IMR-90 (cell line): ENCODE data around the gene HERPUD1. TPM values are rescaled to one million over a fixed set of nuclear protein-coding genes. Genes with fewer than 3 reads are reported as not detected.

Experiments
- ATAC-seq: fragments of 200-7000 bp; cut with Tn5 transposase; 2 replicates; pipeline ENCODE4 v1.9.1; 2020; ENCODE audit warnings: low read depth, mild to moderate bottlenecking, moderate library complexity
- BruUV-seq: library from RNA; stranded (reverse); fragments of 400-500 nt; replicated peaks from 2 replicates; lab custom pipeline; 2021; lab: Mats Ljungman, UMichigan
- CTCF ChIA-PET: fragments of 300-600 bp; formaldehyde crosslinking; extraction: SDS; loops from one replicate; lab custom pipeline; 2021; ENCODE audit warnings: antibody characterized with exemption; lab: Yijun Ruan, JAX
- POLR2A ChIA-PET: fragments of 300-600 bp; sonication (Branson Sonifier 250); formaldehyde crosslinking; loops from one replicate; lab custom pipeline; 2022; ENCODE audit warnings: antibody characterized with exemption; ENCODE audit not compliant: unreplicated experiment; lab: Charles Lee
- DNase-seq: peaks from one replicate; pipeline ENCODE4 v3.0.0; 2013
- H2AFZ ChIP-seq: replicated peaks from 2 replicates; pipeline ENCODE3; 2013; ENCODE audit warnings: low read length, mild to moderate bottlenecking; ENCODE audit not compliant: poor library complexity
- H2AK5ac ChIP-seq: 2 replicates; pipeline ENCODE4 v1.6.1; 2013; ENCODE audit warnings: low read depth, low read length, inconsistent platforms
- H2AK9ac ChIP-seq: replicated peaks from 2 replicates; pipeline ENCODE3; 2013; ENCODE audit warnings: mild to moderate bottlenecking, low read depth, low read length, moderate library complexity; ENCODE audit not compliant: poor library complexity
- H2BK120ac ChIP-seq: 2 replicates; pipeline ENCODE4 v1.6.1; 2013; ENCODE audit warnings: low read depth, low read length, inconsistent platforms
- H2BK15ac ChIP-seq: 3 replicates; pipeline ENCODE4 v1.6.1; 2013; ENCODE audit warnings: low read depth, low read length, inconsistent platforms
- H2BK20ac ChIP-seq: 2 replicates; pipeline ENCODE4 v1.6.1; 2013; ENCODE audit warnings: low read depth, mild to moderate bottlenecking, inconsistent platforms, low read length, moderate library complexity
- H2BK5ac ChIP-seq: 2 replicates; pipeline ENCODE4 v1.6.1; 2013; ENCODE audit warnings: mild to moderate bottlenecking, low read depth, low read length, inconsistent platforms; ENCODE audit not compliant: poor library complexity, severe bottlenecking
- H3K14ac ChIP-seq: replicated peaks from 2 replicates; pipeline ENCODE4 v1.6.1; 2013; ENCODE audit warnings: low read depth, low read length, inconsistent platforms
- H3K18ac ChIP-seq: 2 replicates; pipeline ENCODE4 v1.6.1; 2013; ENCODE audit warnings: low read depth, low read length, control low read depth
- H3K23ac ChIP-seq: 2 replicates; pipeline ENCODE4 v1.6.1; 2013; ENCODE audit warnings: low read depth, low read length, inconsistent platforms
- H3K27ac ChIP-seq: 2 replicates; pipeline ENCODE4 v1.5.1; 2013; ENCODE audit warnings: mild to moderate bottlenecking, control low read depth, low read length; ENCODE audit not compliant: insufficient read depth
- H3K27me3 ChIP-seq: 2 replicates; pipeline ENCODE4 v1.6.1; 2013; ENCODE audit warnings: low read length; ENCODE audit not compliant: control insufficient read depth, insufficient read depth
- H3K36me3 ChIP-seq: 2 replicates; pipeline ENCODE4 v1.6.1; 2013; ENCODE audit warnings: low read length, mixed read lengths; ENCODE audit not compliant: control insufficient read depth, insufficient read depth
- H3K4ac ChIP-seq: 2 replicates; pipeline ENCODE4 v1.6.1; 2013; ENCODE audit warnings: low read depth, low read length, inconsistent platforms
- H3K4me1 ChIP-seq: 2 replicates; pipeline ENCODE4 v1.6.1; 2013; ENCODE audit warnings: low read length, mixed read lengths; ENCODE audit not compliant: control insufficient read depth, insufficient read depth
- H3K4me2 ChIP-seq: 2 replicates; pipeline ENCODE4 v1.6.1; 2013; ENCODE audit warnings: low read depth, mild to moderate bottlenecking, control low read depth, low read length, moderate library complexity
- H3K4me3 ChIP-seq: 2 replicates; pipeline ENCODE4 v1.5.1; 2013; ENCODE audit warnings: low read depth, mild to moderate bottlenecking, control low read depth, low read length, moderate library complexity; ENCODE audit not compliant: insufficient read depth
- H3K56ac ChIP-seq: 2 replicates; pipeline ENCODE4 v1.6.1; 2013; ENCODE audit warnings: low read length, inconsistent platforms; ENCODE audit not compliant: insufficient read depth; ENCODE audit errors: extremely low read depth
- H3K79me1 ChIP-seq, 2 experiments: 2 replicates each; pipeline ENCODE4 v1.6.1; 2013; ENCODE audit warnings: low read length in 2 of 2, inconsistent platforms in 1 of 2, low read depth in 1 of 2
- H3K9ac ChIP-seq: 2 replicates; pipeline ENCODE4 v1.6.1; 2013; ENCODE audit warnings: low read depth, low read length, control low read depth
- H3K9me1 ChIP-seq: 2 replicates; pipeline ENCODE4 v1.6.1; 2013; ENCODE audit warnings: low read length, inconsistent platforms; ENCODE audit not compliant: insufficient read depth
- H3K9me3 ChIP-seq: 2 replicates; pipeline ENCODE4 v1.6.1; 2013; ENCODE audit warnings: low read length; ENCODE audit not compliant: control insufficient read depth, insufficient read depth
- H4K20me1 ChIP-seq: 2 replicates; pipeline ENCODE4 v1.6.1; 2013; ENCODE audit warnings: low read length, inconsistent platforms; ENCODE audit not compliant: insufficient read depth
- H4K5ac ChIP-seq: 2 replicates; pipeline ENCODE4 v1.6.1; 2013; ENCODE audit warnings: mild to moderate bottlenecking, low read depth, low read length, control low read depth
- H4K8ac ChIP-seq, 2 experiments: 2 replicates each; pipeline ENCODE4 v1.6.1; 2013; ENCODE audit warnings: low read depth in 2 of 2, low read length in 2 of 2, control low read depth in 1 of 2, inconsistent platforms in 1 of 2
- H4K91ac ChIP-seq: 2 replicates; pipeline ENCODE4 v1.6.1; 2013; ENCODE audit warnings: low read depth, low read length, inconsistent platforms; ENCODE audit not compliant: insufficient read depth
- BHLHE40 ChIP-seq: fragments of 150-350 bp; IDR thresholded peaks from 2 replicates; pipeline ENCODE4 v1.6.1; 2016; ENCODE audit warnings: mild to moderate bottlenecking, low read depth, low read length
- FOS ChIP-seq: fragments of 150-350 bp; IDR thresholded peaks from 2 replicates; pipeline ENCODE4 v1.6.1; 2016; ENCODE audit warnings: low read depth, low read length
- RAD21 ChIP-seq: IDR thresholded peaks from 2 replicates; pipeline ENCODE4 v1.6.1; 2012; ENCODE audit warnings: low read length, improper control_type of control experiment
- RCOR1 ChIP-seq: IDR thresholded peaks from 2 replicates; pipeline ENCODE4 v1.6.1; 2012; ENCODE audit warnings: mild to moderate bottlenecking, low read length, improper control_type of control experiment; ENCODE audit not compliant: insufficient replicate concordance
- whole genome bisulfite sequencing, 2 experiments: methylation state at CpG; one replicate each; pipeline versions ENCODE4 v1.1.5 to v1.1.7; 2013; ENCODE audit warnings: missing lambda C conversion rate in 2 of 2; ENCODE audit not compliant: insufficient read length in 1 of 2; ENCODE audit errors: extremely low coverage in 2 of 2; 5-methylcytosine and 5-hydroxymethylcytosine counted together
- dilution Hi-C: fragments of 300-500 bp; cut with HindIII; formaldehyde crosslinking; loops from one replicate; pipeline ENCODE4 v1.14.3; 2018; ENCODE audit warnings: low sequenced_read_pairs; ENCODE audit not compliant: unreplicated experiment
- in situ Hi-C: fragments of 300-500 bp; cut with MboI; formaldehyde crosslinking; loops from 3 replicates; pipeline ENCODE4 v1.14.3; 2019; ENCODE audit warnings: low sequenced_read_pairs, inconsistent platforms, mixed read lengths
- intact Hi-C: fragments of 100-400 bp; cut with micrococcal nuclease; formaldehyde crosslinking; loops from 2 replicates; pipeline ENCODE4 v1.10.0; 2022
- polyA plus RNA-seq, 3 experiments: library from polyadenylated mRNA; depleted of rRNA; stranded (reverse); fragments of >200 nt; gene quantifications; 2 replicates each; pipeline ENCODE4 v1.2.3, GENCODE V29; 2012; ENCODE audit warnings: low replicate concordance in 1 of 3
- total RNA-seq: library from RNA; depleted of rRNA; stranded (reverse); fragments of >200 nt; gene quantifications from 2 replicates; pipeline ENCODE4 v1.2.3, GENCODE V29; 2012
- TF ChIP-seq, protein P1 (sequence below): fragments of 150-350 bp; IDR thresholded peaks from 2 replicates; pipeline ENCODE4 v1.6.1; 2016; ENCODE audit warnings: low read depth, mild to moderate bottlenecking, low read length, moderate library complexity, borderline replicate concordance

Gene HERPUD1
- total and polyA plus RNA-seq, 2 of the 4 experiments (the other 2 are of a cell fraction), result 130 to 148 TPM

- Histone ChIP-seq H3K9me3 (no peaks in the 10 kb centered on the region), H3K23ac (no peak overlapping the region), H3K9ac (no peak overlapping the region), H3K18ac (no peak overlapping the region), H4K8ac (no peak overlapping the region), H3K9me1 (no peaks in the 10 kb centered on the region), H2AK5ac (no peak overlapping the region), H3K4me2 (no peak overlapping the region), H3K4me1 (no peaks in the 10 kb centered on the region), H3K14ac (no peak overlapping the region), H3K56ac (no peak overlapping the region), H3K4ac (no peak overlapping the region), H2AFZ (no peak overlapping the region), H3K79me1 (no peaks in the 10 kb centered on the region), H2AK9ac (no peak overlapping the region), H3K36me3 (no peaks in the 10 kb centered on the region), H3K4me3 (no peak overlapping the region), H2BK5ac (no peak overlapping the region), H3K27me3 (peaks cover 10% of the 10 kb centered on the region), H4K20me1 (no peaks in the 10 kb centered on the region), H2BK15ac (no peak overlapping the region), H4K5ac (no peak overlapping the region), H2BK120ac (no peak overlapping the region), H2BK20ac (no peak overlapping the region), H3K27ac (no peak overlapping the region), H4K91ac (no peak overlapping the region)
- ChIA-PET POLR2A (no interaction called here), CTCF (no interaction called here)
- no CpG with 5 or more reads among the region's 5 CpGs for WGBS, 2 experiments
- no peak for DNase-seq
- intact Hi-C loops (no loop called here), in situ Hi-C loops (no loop called here), dilution Hi-C loops (no loop called here)
- TF ChIP-seq, protein P1, sequence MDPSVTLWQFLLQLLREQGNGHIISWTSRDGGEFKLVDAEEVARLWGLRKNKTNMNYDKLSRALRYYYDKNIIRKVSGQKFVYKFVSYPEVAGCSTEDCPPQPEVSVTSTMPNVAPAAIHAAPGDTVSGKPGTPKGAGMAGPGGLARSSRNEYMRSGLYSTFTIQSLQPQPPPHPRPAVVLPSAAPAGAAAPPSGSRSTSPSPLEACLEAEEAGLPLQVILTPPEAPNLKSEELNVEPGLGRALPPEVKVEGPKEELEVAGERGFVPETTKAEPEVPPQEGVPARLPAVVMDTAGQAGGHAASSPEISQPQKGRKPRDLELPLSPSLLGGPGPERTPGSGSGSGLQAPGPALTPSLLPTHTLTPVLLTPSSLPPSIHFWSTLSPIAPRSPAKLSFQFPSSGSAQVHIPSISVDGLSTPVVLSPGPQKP, result no peak
- TF ChIP-seq RCOR1, result no peak
- no peak for TF ChIP-seq FOS
- TF ChIP-seq BHLHE40, result no peak
- TF ChIP-seq RAD21, result no peak
- no peak for ATAC-seq
- no TSS peak for BruUV-seq
Measured at GRCh38 chr16:56889206-56889605, 42.7 kb upstream of the HERPUD1 start.
